ENCODE measurements around the gene CLEC14A.

Gene CLEC14A

GRCh38 chr14:38248321-38249028 is 7.4 kb downstream of the CLEC14A start:
- no peak for DNase-seq (ENCODE audit: low read depth)

- DNase-seq (ENCODE audit: low read depth), result no peak
These were observed 12.1 kb downstream of the CLEC14A start for GRCh38 chr14:38243696-38244240.

GRCh38 chr14:38238878-38239277 is 17.0 kb downstream of the CLEC14A start:
- DNase-seq (ENCODE audit: low read depth), result no peak

DNA sequence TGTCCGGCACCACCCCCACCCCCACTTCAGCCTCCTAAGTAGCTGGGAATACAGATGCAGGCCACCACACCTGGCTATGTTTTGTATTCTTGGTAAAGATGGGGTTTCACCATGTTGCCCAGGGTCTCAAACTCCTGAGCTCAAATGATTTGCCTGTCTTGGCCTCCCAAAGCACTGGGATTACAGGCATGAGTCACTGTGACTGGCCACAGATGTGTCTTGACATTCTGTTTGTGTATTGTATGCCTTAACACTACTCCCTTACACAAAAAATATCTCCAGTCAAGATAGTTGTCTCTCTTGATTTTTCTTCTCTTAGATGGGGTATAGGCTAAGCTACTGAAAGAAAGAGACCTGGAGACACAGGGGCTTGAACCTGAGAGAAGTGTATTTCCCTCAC is 17.6 kb downstream of the CLEC14A start:
- no peak for DNase-seq (ENCODE audit: low read depth)

- no peak for DNase-seq (ENCODE audit: low read depth)
These were observed 22.7 kb downstream of the CLEC14A start for GRCh38 chr14:38233218-38233617.

DNA sequence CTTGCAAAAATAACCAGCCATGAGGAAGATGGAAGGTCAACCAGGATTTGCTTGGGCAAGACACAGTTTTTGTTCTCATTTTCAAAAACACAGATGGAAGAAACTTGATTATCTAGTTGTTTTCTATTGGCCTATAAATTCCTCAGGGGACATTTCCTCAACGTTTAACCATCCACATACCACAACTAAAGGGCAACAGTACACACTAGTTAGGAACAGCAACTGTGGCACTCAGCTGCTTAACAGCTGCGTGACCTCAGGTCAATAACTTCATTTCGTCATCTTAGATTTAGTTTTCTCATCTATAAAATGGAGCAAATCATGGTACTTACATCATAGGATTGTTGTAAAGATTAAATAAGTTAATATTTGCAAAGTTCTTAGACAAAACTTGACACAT is 29.5 kb downstream of the CLEC14A start:
- no peak for DNase-seq (ENCODE audit: low read depth)

- DNase-seq (ENCODE audit: low read depth), result no peak
These were observed 29.9 kb downstream of the CLEC14A start for GRCh38 chr14:38225946-38226345.

DNA sequence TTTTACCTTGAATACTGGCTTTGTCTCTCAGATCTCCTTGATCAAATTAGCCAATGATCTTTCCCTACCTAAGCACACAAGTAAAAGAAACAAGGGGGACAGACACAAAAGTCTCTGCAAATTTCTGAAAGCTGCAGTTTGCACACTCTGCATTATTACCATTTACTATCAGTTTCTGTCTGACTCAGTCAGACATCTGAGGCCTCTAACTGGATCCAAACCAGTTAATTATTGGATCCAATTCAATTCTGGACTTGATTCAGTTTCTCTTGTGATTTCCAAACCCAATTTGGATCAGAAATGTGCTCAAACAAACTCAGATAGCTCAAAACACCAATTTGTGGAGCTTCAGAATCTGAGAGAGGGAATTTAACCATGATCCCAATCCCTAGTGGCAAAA is 31.6 kb downstream of the CLEC14A start:
- DNase-seq (ENCODE audit: low read depth), result no peak

DNA sequence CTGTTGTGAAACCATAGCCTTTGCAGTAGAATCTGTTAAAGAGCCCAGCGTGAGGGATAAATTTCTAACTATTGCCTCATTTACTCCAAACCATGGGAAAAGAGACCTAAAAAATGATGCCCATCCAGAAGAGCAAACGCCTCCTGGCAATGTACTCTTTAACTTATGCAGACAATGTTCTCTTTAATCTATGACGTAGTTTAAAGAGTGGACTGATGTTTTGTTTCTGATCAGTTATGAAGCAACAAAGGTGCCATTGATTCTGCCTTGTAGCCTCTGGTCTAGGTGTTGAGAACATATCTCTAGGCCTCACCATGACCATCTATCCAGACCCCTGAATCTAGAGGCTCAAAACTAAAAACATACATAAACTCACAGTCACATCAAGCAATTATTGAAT is 34.8 kb downstream of the CLEC14A start:
- DNase-seq (ENCODE audit: low read depth), result no peak

DNA sequence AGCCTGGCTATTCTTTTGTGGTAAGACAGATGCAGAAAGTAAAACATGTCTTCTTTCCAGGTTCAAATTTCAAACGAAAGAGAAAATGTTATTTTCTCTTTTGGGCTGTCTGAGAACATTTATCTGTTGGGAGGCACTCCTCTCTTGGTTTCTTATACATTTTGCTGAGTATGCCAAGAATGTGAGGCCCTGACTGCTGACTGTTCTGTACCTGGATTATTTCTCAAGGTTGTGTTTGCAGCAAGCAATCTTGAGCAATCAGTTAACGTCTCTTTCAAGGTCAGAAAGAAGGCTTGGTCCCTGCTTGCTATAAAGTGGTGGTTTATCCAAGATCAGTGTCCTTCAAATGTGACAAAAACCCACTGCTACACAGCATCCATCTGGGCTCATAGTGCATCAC is 38.3 kb downstream of the CLEC14A start:
- DNase-seq (ENCODE audit: low read depth), result no peak

GRCh38 chr14:38213001-38213400 is 42.9 kb downstream of the CLEC14A start:
- no peak for DNase-seq (ENCODE audit: low read depth)

DNA sequence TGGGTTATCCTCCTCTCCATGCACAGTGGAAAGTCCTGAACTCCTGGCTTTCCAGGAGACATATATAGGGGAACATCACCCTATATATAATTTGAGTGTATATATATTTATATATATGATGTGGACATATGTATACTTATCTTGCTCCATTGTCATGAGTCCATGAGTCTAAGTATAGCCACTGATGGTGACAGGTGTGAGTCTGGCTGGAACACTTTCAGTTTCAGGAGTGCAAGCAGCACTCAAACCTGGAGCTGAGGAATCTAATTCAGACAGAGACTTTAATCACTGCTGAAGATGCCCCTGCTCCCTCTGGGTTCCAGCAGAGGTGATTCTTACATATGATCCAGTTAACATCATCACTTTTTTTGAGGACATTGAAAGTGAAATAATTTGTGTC is 43.8 kb downstream of the CLEC14A start:
- no peak for DNase-seq (ENCODE audit: low read depth)

DNA sequence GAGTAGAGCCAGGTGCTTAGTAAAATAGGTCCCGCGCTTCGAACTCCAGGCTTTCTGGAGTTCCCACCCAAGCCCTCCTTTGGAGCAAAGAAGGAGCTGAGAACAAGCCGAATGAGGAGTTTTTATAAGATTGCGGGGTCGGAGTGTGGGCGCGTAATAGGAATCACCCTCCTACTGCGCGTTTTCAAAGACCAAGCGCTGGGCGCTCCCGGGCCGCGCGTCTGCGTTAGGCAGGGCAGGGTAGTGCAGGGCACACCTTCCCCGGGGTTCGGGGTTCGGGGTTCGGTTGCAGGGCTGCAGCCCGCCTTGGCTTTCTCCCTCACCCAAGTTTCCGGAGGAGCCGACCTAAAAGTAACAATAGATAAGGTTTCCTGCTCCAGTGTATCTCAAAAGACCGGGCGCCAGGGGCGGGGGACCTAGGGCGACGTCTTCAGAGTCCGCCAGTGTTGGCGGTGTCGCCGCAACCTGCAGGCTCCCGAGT is 44.6 kb downstream of the CLEC14A start:
- DNase-seq (ENCODE audit: low read depth), result no peak

GRCh38 chr14:38210587-38211216 is 45.2 kb downstream of the CLEC14A start:
- no peak for DNase-seq (ENCODE audit: low read depth)

- DNase-seq (ENCODE audit: low read depth), result no peak
These were observed 46.0 kb downstream of the CLEC14A start for GRCh38 chr14:38209572-38210557.

DNA sequence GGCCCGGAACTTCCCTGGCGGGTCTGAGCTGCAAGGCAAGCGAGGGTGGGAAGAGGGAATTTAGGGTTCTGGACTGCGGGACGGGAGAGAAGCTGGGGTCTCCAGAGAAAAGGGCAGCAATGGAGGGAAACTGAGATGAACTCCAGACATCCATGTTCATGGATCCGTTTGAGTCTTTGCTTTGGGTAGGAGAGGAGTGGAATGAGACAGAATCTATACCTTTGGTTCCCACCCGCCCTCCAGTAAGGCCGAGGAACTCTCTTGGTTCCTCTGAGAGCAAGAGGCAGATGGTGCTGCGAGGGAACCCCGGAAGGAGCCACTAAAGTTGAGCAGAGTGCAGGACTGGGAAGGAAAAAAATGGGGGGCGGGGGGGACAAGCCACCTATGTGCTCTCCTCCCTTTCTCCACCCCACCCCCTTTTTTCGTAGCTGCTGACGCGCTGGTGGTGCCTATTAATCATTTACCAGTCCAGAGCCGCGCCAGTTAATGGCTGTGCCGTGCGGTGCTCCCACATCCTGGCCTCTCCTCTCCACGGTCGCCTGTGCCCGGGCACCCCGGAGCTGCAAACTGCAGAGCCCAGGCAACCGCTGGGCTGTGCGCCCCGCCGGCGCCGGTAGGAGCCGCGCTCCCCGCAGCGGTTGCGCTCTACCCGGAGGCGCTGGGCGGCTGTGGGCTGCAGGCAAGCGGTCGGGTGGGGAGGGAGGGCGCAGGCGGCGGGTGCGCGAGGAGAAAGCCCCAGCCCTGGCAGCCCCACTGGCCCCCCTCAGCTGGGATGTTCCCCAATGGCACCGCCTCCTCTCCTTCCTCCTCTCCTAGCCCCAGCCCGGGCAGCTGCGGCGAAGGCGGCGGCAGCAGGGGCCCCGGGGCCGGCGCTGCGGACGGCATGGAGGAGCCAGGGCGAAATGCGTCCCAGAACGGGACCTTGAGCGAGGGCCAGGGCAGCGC is 47.0 kb downstream of the CLEC14A start:
- DNase-seq (ENCODE audit: low read depth), result no peak

- no peak for DNase-seq (ENCODE audit: low read depth)
These were observed 47.9 kb downstream of the CLEC14A start, which contains the start of gene SSTR1 for GRCh38 chr14:38207736-38208617. Gene SSTR1 (plus strand): TSS chr14:38207904. CDS start chr14:38209390, 1,486 bp downstream.

GRCh38 chr14:38207377-38207735 is 48.5 kb downstream of the CLEC14A start:
- no peak for DNase-seq (ENCODE audit: low read depth)

DNA sequence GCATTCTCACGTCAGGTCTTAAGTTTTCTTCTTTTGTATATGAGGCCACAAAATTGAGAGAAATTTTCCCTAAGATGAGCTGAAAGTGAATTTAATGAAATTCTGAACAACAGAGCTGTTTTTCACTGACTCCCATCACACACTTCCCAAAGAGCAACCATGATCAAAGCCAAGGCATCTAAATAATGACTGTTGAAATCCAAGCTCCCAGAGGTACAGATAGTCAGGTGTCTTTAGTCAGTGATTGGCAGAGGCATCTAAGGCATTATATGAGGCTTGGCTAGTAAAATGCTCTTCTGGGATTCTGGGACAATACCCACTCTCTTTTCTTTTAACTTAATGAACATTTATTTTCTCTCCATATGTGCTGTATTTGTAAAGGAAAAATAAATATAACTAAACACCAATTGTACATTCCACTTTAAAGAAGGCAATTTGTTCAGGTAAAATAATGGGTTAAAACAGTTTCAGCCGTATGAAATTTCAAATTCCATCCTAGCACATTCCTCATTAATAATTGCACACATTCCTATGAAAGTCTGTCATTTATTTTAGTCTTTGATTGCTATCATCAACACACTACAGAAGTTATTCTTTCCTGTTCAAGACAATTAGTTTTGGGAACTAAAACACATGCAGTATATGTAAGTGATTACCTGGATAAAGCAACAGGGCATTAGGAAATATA is 49.1 kb downstream of the CLEC14A start:
- no peak for DNase-seq (ENCODE audit: low read depth)
